ENCODE data around the gene RNASE1.

- TF ChIP-seq CTCF (IDR thresholded peaks at IDR 0.05; ENCODE audit: extremely low read depth in 1 of 2, insufficient read depth in 1 of 2, low read depth in 1 of 2, low read length in 2 of 2) (no peak), EZH2 (IDR thresholded peaks at IDR 0.05; ENCODE audit: borderline replicate concordance, low read depth, low read length, severe bottlenecking) (no peak), FOS (IDR thresholded peaks at IDR 0.05; ENCODE audit: borderline replicate concordance, insufficient read depth, low read length) (no peak), MAX (IDR thresholded peaks at IDR 0.05; ENCODE audit: insufficient read depth, insufficient read length) (no peak), POLR2AphosphoS5 (IDR thresholded peaks at IDR 0.05; ENCODE audit: insufficient read depth, low read depth, low read length) (no peak), POLR2A (IDR thresholded peaks at IDR 0.05; ENCODE audit: low read depth, low read length) (no peak), JUN (IDR thresholded peaks at IDR 0.05; ENCODE audit: borderline replicate concordance, insufficient read depth, insufficient read length, low read depth) (no peak), GATA2 (IDR thresholded peaks at IDR 0.05; ENCODE audit: insufficient read depth, insufficient read length, low read depth, low read length) (no peak), MYC (IDR thresholded peaks at IDR 0.05; ENCODE audit: low read depth, low read length) (no peak)
Observed at GRCh38 chr14:20787025-20787424, 15.6 kb downstream of the RNASE1 start.
